ENCODE measurements around the gene C16orf90.

- TF ChIP-seq TAF1 (IDR thresholded peaks at IDR 0.05; ENCODE audit: borderline replicate concordance, insufficient read depth, low read length), result no peak
- TF ChIP-seq, protein P1, sequence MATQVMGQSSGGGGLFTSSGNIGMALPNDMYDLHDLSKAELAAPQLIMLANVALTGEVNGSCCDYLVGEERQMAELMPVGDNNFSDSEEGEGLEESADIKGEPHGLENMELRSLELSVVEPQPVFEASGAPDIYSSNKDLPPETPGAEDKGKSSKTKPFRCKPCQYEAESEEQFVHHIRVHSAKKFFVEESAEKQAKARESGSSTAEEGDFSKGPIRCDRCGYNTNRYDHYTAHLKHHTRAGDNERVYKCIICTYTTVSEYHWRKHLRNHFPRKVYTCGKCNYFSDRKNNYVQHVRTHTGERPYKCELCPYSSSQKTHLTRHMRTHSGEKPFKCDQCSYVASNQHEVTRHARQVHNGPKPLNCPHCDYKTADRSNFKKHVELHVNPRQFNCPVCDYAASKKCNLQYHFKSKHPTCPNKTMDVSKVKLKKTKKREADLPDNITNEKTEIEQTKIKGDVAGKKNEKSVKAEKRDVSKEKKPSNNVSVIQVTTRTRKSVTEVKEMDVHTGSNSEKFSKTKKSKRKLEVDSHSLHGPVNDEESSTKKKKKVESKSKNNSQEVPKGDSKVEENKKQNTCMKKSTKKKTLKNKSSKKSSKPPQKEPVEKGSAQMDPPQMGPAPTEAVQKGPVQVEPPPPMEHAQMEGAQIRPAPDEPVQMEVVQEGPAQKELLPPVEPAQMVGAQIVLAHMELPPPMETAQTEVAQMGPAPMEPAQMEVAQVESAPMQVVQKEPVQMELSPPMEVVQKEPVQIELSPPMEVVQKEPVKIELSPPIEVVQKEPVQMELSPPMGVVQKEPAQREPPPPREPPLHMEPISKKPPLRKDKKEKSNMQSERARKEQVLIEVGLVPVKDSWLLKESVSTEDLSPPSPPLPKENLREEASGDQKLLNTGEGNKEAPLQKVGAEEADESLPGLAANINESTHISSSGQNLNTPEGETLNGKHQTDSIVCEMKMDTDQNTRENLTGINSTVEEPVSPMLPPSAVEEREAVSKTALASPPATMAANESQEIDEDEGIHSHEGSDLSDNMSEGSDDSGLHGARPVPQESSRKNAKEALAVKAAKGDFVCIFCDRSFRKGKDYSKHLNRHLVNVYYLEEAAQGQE (IDR thresholded peaks at IDR 0.05; ENCODE audit: insufficient read depth in 1 of 2, low read depth in 2 of 2, low read length in 2 of 2), result no peak
- TF ChIP-seq SIN3A (IDR thresholded peaks at IDR 0.05; ENCODE audit: borderline replicate concordance, insufficient read depth, low read length), result no peak
Measured at GRCh38 chr16:3484318-3485096, 10.8 kb downstream of the C16orf90 start.

All from PFSK-1 (cell line).